ENCODE results near the gene LEFTY2.

LEFTY2 gene

GRCh38 chr1:225919906-225920305, 21.1 kb downstream of the LEFTY2 start:
- Histone ChIP-seq H2BK12ac (ENCODE audit: low read length in 2 of 2) (no peak overlapping the region), H2BK5ac (ENCODE audit: low read depth, low read length, poor library complexity, severe bottlenecking) (no peak overlapping the region), H3K23ac (ENCODE audit: low read length in 2 of 2) (no peak overlapping the region), H3K27me3 (ENCODE audit: control insufficient read depth in 1 of 2, insufficient read depth in 1 of 2, low read length in 2 of 2) (no peaks in the 10 kb centered on the region), H3K4me2 (ENCODE audit: low read length, poor library complexity, severe bottlenecking) (no peak overlapping the region), H2AFZ (ENCODE audit: low read depth, low read length) (no peak overlapping the region), H3K27ac (ENCODE audit: low read length, poor library complexity, severe bottlenecking) (peak overlapping the region; percentile 18), H3K4me1 (ENCODE audit: control insufficient read depth, insufficient read depth, low read depth, low read length) (peaks cover 28% of the 10 kb centered on the region), H3K14ac (ENCODE audit: low read length in 2 of 2) (no peak overlapping the region), H3K9ac (ENCODE audit: low read length) (peak overlapping the region; percentile 27), H4K91ac (ENCODE audit: low read length) (no peak overlapping the region), H3K9me3 (ENCODE audit: control insufficient read depth, low read length) (no peaks in the 10 kb centered on the region), H3K18ac (ENCODE audit: low read depth in 1 of 2, low read length in 2 of 2) (no peak overlapping the region), H3K79me1 (replicated peaks; ENCODE audit: low read length, poor library complexity, severe bottlenecking) (peaks cover 42% of the 10 kb centered on the region), H3K4me3 (ENCODE audit: insufficient read depth in 1 of 2, low read depth in 1 of 2, low read length in 2 of 2) (no peak overlapping the region), H2BK15ac (ENCODE audit: low read depth, poor library complexity, severe bottlenecking) (no peak overlapping the region), H3K4ac (ENCODE audit: low read depth in 1 of 2, low read length in 2 of 2) (no peak overlapping the region), H4K8ac (ENCODE audit: low read length) (no peak overlapping the region), H2AK5ac (ENCODE audit: low read length, severe bottlenecking) (no peak overlapping the region), H2BK120ac (ENCODE audit: low read depth, low read length) (no peak overlapping the region), H3K36me3 (ENCODE audit: control insufficient read depth in 1 of 2, insufficient read depth in 2 of 2, low read depth in 1 of 2, low read length in 2 of 2) (peaks cover 44 to 62% of the 10 kb centered on the region in 2 experiments)
- 85% methylated on average over 5 of the region's 5 CpGs for WGBS
- peak; percentile 61 for DNase-seq

- H3K14ac ChIP-seq (ENCODE audit: low read length in 2 of 2) = no peak overlapping the region
- H3K4me3 ChIP-seq (ENCODE audit: insufficient read depth in 1 of 2, low read depth in 1 of 2, low read length in 2 of 2) = no peak overlapping the region
- H3K27me3 ChIP-seq (ENCODE audit: control insufficient read depth in 1 of 2, insufficient read depth in 1 of 2, low read length in 2 of 2) = no peaks in the 10 kb centered on the region
- H4K8ac ChIP-seq (ENCODE audit: low read length) = no peak overlapping the region
- H2BK15ac ChIP-seq (ENCODE audit: low read depth, poor library complexity, severe bottlenecking) = no peak overlapping the region
- H3K4me2 ChIP-seq (ENCODE audit: low read length, poor library complexity, severe bottlenecking) = no peak overlapping the region
- peaks cover 36% of the 10 kb centered on the region for H3K79me1 ChIP-seq (replicated peaks; ENCODE audit: low read length, poor library complexity, severe bottlenecking)
- H3K4ac ChIP-seq (ENCODE audit: low read depth in 1 of 2, low read length in 2 of 2) = no peak overlapping the region
- H3K9ac ChIP-seq (ENCODE audit: low read length) = no peak overlapping the region
- peaks cover 47 to 62% of the 10 kb centered on the region in 2 experiments for H3K36me3 ChIP-seq (ENCODE audit: control insufficient read depth in 1 of 2, insufficient read depth in 2 of 2, low read depth in 1 of 2, low read length in 2 of 2)
- H2BK12ac ChIP-seq (ENCODE audit: low read length in 2 of 2) = no peak overlapping the region
- H3K9me3 ChIP-seq (ENCODE audit: control insufficient read depth, low read length) = no peaks in the 10 kb centered on the region
- no peak for DNase-seq
- WGBS = 100% methylated on average over 3 of the region's 4 CpGs
- no peak overlapping the region for H2AK5ac ChIP-seq (ENCODE audit: low read length, severe bottlenecking)
- no peak overlapping the region for H2BK5ac ChIP-seq (ENCODE audit: low read depth, low read length, poor library complexity, severe bottlenecking)
- no peak overlapping the region for H4K91ac ChIP-seq (ENCODE audit: low read length)
- no peak overlapping the region for H3K27ac ChIP-seq (ENCODE audit: low read length, poor library complexity, severe bottlenecking)
- H2BK120ac ChIP-seq (ENCODE audit: low read depth, low read length) = no peak overlapping the region
- peaks cover 24% of the 10 kb centered on the region for H3K4me1 ChIP-seq (ENCODE audit: control insufficient read depth, insufficient read depth, low read depth, low read length)
- H3K18ac ChIP-seq (ENCODE audit: low read depth in 1 of 2, low read length in 2 of 2) = no peak overlapping the region
- H3K23ac ChIP-seq (ENCODE audit: low read length in 2 of 2) = no peak overlapping the region
- no peak overlapping the region for H2AFZ ChIP-seq (ENCODE audit: low read depth, low read length)
Measured at GRCh38 chr1:225918280-225918679, 22.7 kb downstream of the LEFTY2 start.

GRCh38 chr1:225917536-225917935, 23.5 kb downstream of the LEFTY2 start:
- Histone ChIP-seq H3K4me3 (ENCODE audit: insufficient read depth in 1 of 2, low read depth in 1 of 2, low read length in 2 of 2) (no peak overlapping the region), H3K27me3 (ENCODE audit: control insufficient read depth in 1 of 2, insufficient read depth in 1 of 2, low read length in 2 of 2) (no peaks in the 10 kb centered on the region), H3K4ac (ENCODE audit: low read depth in 1 of 2, low read length in 2 of 2) (no peak overlapping the region), H3K36me3 (ENCODE audit: control insufficient read depth in 1 of 2, insufficient read depth in 2 of 2, low read depth in 1 of 2, low read length in 2 of 2) (peaks cover 47 to 64% of the 10 kb centered on the region in 2 experiments), H3K27ac (ENCODE audit: low read length, poor library complexity, severe bottlenecking) (no peak overlapping the region), H4K91ac (ENCODE audit: low read length) (no peak overlapping the region), H3K79me1 (replicated peaks; ENCODE audit: low read length, poor library complexity, severe bottlenecking) (peaks cover 33% of the 10 kb centered on the region), H2BK15ac (ENCODE audit: low read depth, poor library complexity, severe bottlenecking) (no peak overlapping the region), H3K9ac (ENCODE audit: low read length) (no peak overlapping the region), H3K4me1 (ENCODE audit: control insufficient read depth, insufficient read depth, low read depth, low read length) (peaks cover 20% of the 10 kb centered on the region), H3K4me2 (ENCODE audit: low read length, poor library complexity, severe bottlenecking) (no peak overlapping the region), H2AFZ (ENCODE audit: low read depth, low read length) (no peak overlapping the region), H2BK5ac (ENCODE audit: low read depth, low read length, poor library complexity, severe bottlenecking) (no peak overlapping the region), H3K9me3 (ENCODE audit: control insufficient read depth, low read length) (no peaks in the 10 kb centered on the region), H3K14ac (ENCODE audit: low read length in 2 of 2) (no peak overlapping the region), H2AK5ac (ENCODE audit: low read length, severe bottlenecking) (no peak overlapping the region), H2BK12ac (ENCODE audit: low read length in 2 of 2) (no peak overlapping the region), H3K18ac (ENCODE audit: low read depth in 1 of 2, low read length in 2 of 2) (no peak overlapping the region), H2BK120ac (ENCODE audit: low read depth, low read length) (no peak overlapping the region), H4K8ac (ENCODE audit: low read length) (no peak overlapping the region), H3K23ac (ENCODE audit: low read length in 2 of 2) (no peak overlapping the region)
- no peak for DNase-seq
- 97% methylated on average over 5 of the region's 5 CpGs for WGBS

GRCh38 chr1:225917101-225917500, 23.9 kb downstream of the LEFTY2 start:
- DNase-seq = no peak

More at GRCh38 chr1:225917101-225917500, 23.9 kb downstream of the LEFTY2 start:
- no peaks in the 10 kb centered on the region for H3K27me3 ChIP-seq (ENCODE audit: control insufficient read depth in 1 of 2, insufficient read depth in 1 of 2, low read length in 2 of 2)
- no peak overlapping the region for H3K18ac ChIP-seq (ENCODE audit: low read depth in 1 of 2, low read length in 2 of 2)
- peaks cover 30% of the 10 kb centered on the region for H3K79me1 ChIP-seq (replicated peaks; ENCODE audit: low read length, poor library complexity, severe bottlenecking)
- no peak overlapping the region for H2BK120ac ChIP-seq (ENCODE audit: low read depth, low read length)
- H3K14ac ChIP-seq (ENCODE audit: low read length in 2 of 2) = no peak overlapping the region
- no peak overlapping the region for H2AFZ ChIP-seq (ENCODE audit: low read depth, low read length)
- no peak overlapping the region for H3K27ac ChIP-seq (ENCODE audit: low read length, poor library complexity, severe bottlenecking)
- H2BK15ac ChIP-seq (ENCODE audit: low read depth, poor library complexity, severe bottlenecking) = no peak overlapping the region
- no peak overlapping the region for H2BK5ac ChIP-seq (ENCODE audit: low read depth, low read length, poor library complexity, severe bottlenecking)
- H3K4me3 ChIP-seq (ENCODE audit: insufficient read depth in 1 of 2, low read depth in 1 of 2, low read length in 2 of 2) = no peak overlapping the region
- H4K8ac ChIP-seq (ENCODE audit: low read length) = no peak overlapping the region
- H2BK12ac ChIP-seq (ENCODE audit: low read length in 2 of 2) = no peak overlapping the region
- WGBS = 100% methylated on average over 1 of the region's 3 CpGs
- no peaks in the 10 kb centered on the region for H3K9me3 ChIP-seq (ENCODE audit: control insufficient read depth, low read length)
- H3K4ac ChIP-seq (ENCODE audit: low read depth in 1 of 2, low read length in 2 of 2) = no peak overlapping the region
- peaks cover 17% of the 10 kb centered on the region for H3K4me1 ChIP-seq (ENCODE audit: control insufficient read depth, insufficient read depth, low read depth, low read length)
- H3K23ac ChIP-seq (ENCODE audit: low read length in 2 of 2) = no peak overlapping the region
- no peak overlapping the region for H3K4me2 ChIP-seq (ENCODE audit: low read length, poor library complexity, severe bottlenecking)
- no peak overlapping the region for H4K91ac ChIP-seq (ENCODE audit: low read length)
- H2AK5ac ChIP-seq (ENCODE audit: low read length, severe bottlenecking) = no peak overlapping the region
- no peak overlapping the region for H3K9ac ChIP-seq (ENCODE audit: low read length)
- peaks cover 43 to 60% of the 10 kb centered on the region in 2 experiments for H3K36me3 ChIP-seq (ENCODE audit: control insufficient read depth in 1 of 2, insufficient read depth in 2 of 2, low read depth in 1 of 2, low read length in 2 of 2)

Measured in mesenchymal stem cell (in vitro differentiated cells and primary cell).